K562 (cell line): ENCODE measurements around the gene BCAS3. TPM values are rescaled to one million over a fixed set of nuclear protein-coding genes. Genes with fewer than 3 reads are reported as not detected.
A peak's percentile ranks its signal among the peaks of the same experiment; 100 is the strongest.

ENCODE experiments used
- ATAC-seq: fragments of 200-7000 bp; cut with Tn5 transposase; 3 replicates; pipeline ENCODE4 v1.9.1; 2020; ENCODE audit warnings: moderate library complexity
- BruUV-seq: library from RNA; stranded (reverse); fragments of 400-500 nt; replicated peaks from 2 replicates; lab custom pipeline; 2021; lab: Mats Ljungman, UMichigan
- CTCF ChIA-PET: fragments of 300-600 bp; formaldehyde crosslinking; extraction: SDS; loops from one replicate; lab custom pipeline; 2021; ENCODE audit warnings: low intra/inter-chr PET ratio; lab: Yijun Ruan, JAX
- POLR2A ChIA-PET: fragments of 300-600, 350-650 bp; sonication (Branson Sonifier 250); formaldehyde crosslinking; extraction: SDS; loops from one replicate; lab custom pipeline; 2021; ENCODE audit warnings: antibody characterized with exemption, inconsistent platforms; lab: Yijun Ruan, JAX
- DNase-seq, 4 experiments: peaks; one replicate each; pipeline versions ENCODE4 v3.0.0 to v3.0.0-alpha.2; 2011 to 2018; ENCODE audit warnings: low spot score in 3 of 4, mixed read lengths in 3 of 4; ENCODE audit errors: extremely low read depth in 1 of 4
- FAIRE-seq: peaks from 2 replicates; lab custom pipeline; 2011; peaks lifted over from hg19 to GRCh38; lab: Jason Lieb, UNC
- H2AFZ ChIP-seq: 2 replicates; pipeline ENCODE4 v1.6.0; 2011; ENCODE audit warnings: low read depth, low read length, control low read depth, inconsistent platforms
- H3K27ac ChIP-seq: fragments of 200-600 bp; 3 replicates; pipeline ENCODE4 v1.8.0; 2011; ENCODE audit warnings: low read depth, mild to moderate bottlenecking, control low read depth, inconsistent platforms, low read length, moderate library complexity, mixed read lengths; ENCODE audit errors: extremely low read depth
- H3K27me3 ChIP-seq, 2 experiments: fragments of 300-600 bp in 1 of 2; 2 replicates in 1 of 2; 3 replicates in 1 of 2; pipeline versions ENCODE4 v1.6.0 to v1.8.0; 2011; ENCODE audit warnings: inconsistent platforms in 2 of 2, low read length in 2 of 2, mild to moderate bottlenecking in 1 of 2, mixed read lengths in 1 of 2, moderate library complexity in 1 of 2; ENCODE audit not compliant: control insufficient read depth in 2 of 2, insufficient read depth in 2 of 2
- H3K36me3 ChIP-seq: fragments of 300-600 bp; 3 replicates; pipeline ENCODE4 v1.8.0; 2011; ENCODE audit warnings: mild to moderate bottlenecking, low read length, inconsistent platforms; ENCODE audit not compliant: control insufficient read depth, insufficient read depth
- H3K4me1 ChIP-seq, 2 experiments: fragments of 200-600 bp in 1 of 2; replicated peaks in 1 of 2; 2 replicates in 1 of 2; 3 replicates in 1 of 2; pipeline versions ENCODE4 v1.5.1 to v1.8.0; 2011; ENCODE audit warnings: inconsistent platforms in 2 of 2, low read length in 2 of 2, mild to moderate bottlenecking in 1 of 2, mixed read lengths in 1 of 2, moderate library complexity in 1 of 2; ENCODE audit not compliant: control insufficient read depth in 2 of 2, insufficient read depth in 2 of 2
- H3K4me2 ChIP-seq: 2 replicates; pipeline ENCODE4 v1.6.1; 2011; ENCODE audit warnings: low read length, control low read depth, inconsistent platforms, mixed read lengths; ENCODE audit not compliant: insufficient read depth
- H3K4me3 ChIP-seq: fragments of 200-600 bp; sonication (generic), shearing (Covaris generic); 2 replicates; pipeline ENCODE4 v1.5.1; 2016; ENCODE audit warnings: control low read depth, inconsistent platforms
- H3K79me2 ChIP-seq: fragments of 200-600 bp; 3 replicates; pipeline ENCODE4 v1.8.0; 2011; ENCODE audit warnings: low read length, inconsistent platforms; ENCODE audit not compliant: control insufficient read depth, insufficient read depth
- H3K9ac ChIP-seq, 2 experiments: 2 replicates each; pipeline versions ENCODE4 v1.6.0 to v1.6.1; 2011; ENCODE audit warnings: low read depth in 2 of 2, low read length in 2 of 2, control low read depth in 1 of 2, inconsistent platforms in 1 of 2, mild to moderate bottlenecking in 1 of 2, mixed read lengths in 1 of 2; ENCODE audit not compliant: insufficient read depth in 1 of 2
- H3K9me1 ChIP-seq: one replicate; pipeline ENCODE4 v1.6.0; 2011; ENCODE audit warnings: inconsistent platforms, mild to moderate bottlenecking, low read length, moderate library complexity; ENCODE audit not compliant: control insufficient read depth, insufficient read depth
- H3K9me3 ChIP-seq: replicated peaks from 2 replicates; pipeline ENCODE4 v1.5.1; 2011; ENCODE audit warnings: low read depth, low read length, inconsistent platforms; ENCODE audit not compliant: control insufficient read depth, insufficient read depth
- H4K20me1 ChIP-seq: replicated peaks from 2 replicates; pipeline ENCODE4 v1.6.1; 2011; ENCODE audit warnings: low read length, inconsistent platforms, mixed read lengths; ENCODE audit not compliant: control insufficient read depth, insufficient read depth
- CEBPB ChIP-seq: fragments of 450-650 bp; IDR thresholded peaks from 2 replicates; pipeline ENCODE4 v1.6.1; 2016; ENCODE audit warnings: missing genetic modification characterization, missing compliant biosample characterization
- EWSR1 ChIP-seq: fragments of 450-650 bp; IDR thresholded peaks from 2 replicates; pipeline ENCODE4 v1.6.1; 2018; ENCODE audit warnings: borderline replicate concordance, mild to moderate bottlenecking, low read depth, moderate library complexity; ENCODE audit not compliant: partially characterized antibody
- PBX2 ChIP-seq, 2 experiments: IDR thresholded peaks in 1 of 2; conservative IDR thresholded peaks in 1 of 2; 2 replicates each; pipeline ENCODE4 v1.6.1; 2016; ENCODE audit warnings: low read depth in 2 of 2, mild to moderate bottlenecking in 1 of 2, missing compliant biosample characterization in 1 of 2, missing genetic modification characterization in 1 of 2, moderate library complexity in 1 of 2
- POLR2G ChIP-seq: fragments of 200-400 bp; formaldehyde crosslinking; IDR thresholded peaks from 2 replicates; pipeline ENCODE4 v1.6.1; 2017; ENCODE audit warnings: low read depth, mild to moderate bottlenecking, antibody characterized with exemption, low read length, moderate library complexity
- SREBF1 ChIP-seq: fragments of 150-350 bp; IDR thresholded peaks from 2 replicates; pipeline ENCODE4 v1.6.1; 2014; ENCODE audit warnings: antibody characterized with exemption, low read depth, low read length, borderline replicate concordance
- THAP12 ChIP-seq: fragments of 250-450 bp; sonication (Bioruptor Pico); IDR thresholded peaks from 2 replicates; pipeline ENCODE4 v1.9.0; 2021; ENCODE audit warnings: mild to moderate bottlenecking, inconsistent platforms
- ZBTB11 ChIP-seq, 3 experiments: fragments of 200-800 bp in 1 of 3; fragments of 250-450 bp in 1 of 3; fragments of 450-650 bp in 1 of 3; sonication (Bioruptor Pico) in 1 of 3; sonication (Bioruptor generic) in 1 of 3; formaldehyde crosslinking in 1 of 3; IDR thresholded peaks; 2 replicates each; pipeline versions ENCODE4 v1.6.1 to v1.8.0; 2016 to 2022; ENCODE audit warnings: mild to moderate bottlenecking in 2 of 3, missing genetic modification characterization in 2 of 3, missing compliant biosample characterization in 1 of 3, moderate library complexity in 1 of 3
- ZFP1 ChIP-seq: fragments of 450-650 bp; formaldehyde crosslinking; IDR thresholded peaks from 2 replicates; pipeline ENCODE4 v1.4.0; 2020; ENCODE audit warnings: mild to moderate bottlenecking, mixed read lengths
- WGBS: fragments of 100-300 bp; shearing (Covaris generic); methylation state at CpG from one replicate; pipeline ENCODE4 v1.1.6; 2016; ENCODE audit warnings: low coverage, mixed read lengths; ENCODE audit not compliant: insufficient coverage; ENCODE audit errors: missing lambda C conversion rate; 5-methylcytosine and 5-hydroxymethylcytosine counted together
- in situ Hi-C: fragments of 300-500 bp; cut with MboI; formaldehyde crosslinking; loops from 4 replicates; pipeline ENCODE4 v1.15.0; 2018; ENCODE audit warnings: inconsistent platforms, mixed read lengths
- intact Hi-C: fragments of 100-400 bp; cut with micrococcal nuclease; formaldehyde crosslinking; loops from 2 replicates; pipeline ENCODE4 v1.14.2; 2022
- polyA plus RNA-seq, 8 experiments: library from polyadenylated mRNA; depleted of rRNA in 4 of 8; stranded (reverse) in 5 of 8; unstranded in 3 of 8; fragments of >200 nt; fragmentation: Nextera tagmentation in 2 of 8; fragmentation: Illumina TruSeq in 1 of 8; extraction: Ambion mirVana in 2 of 8; extraction: Trizol in 1 of 8; gene quantifications; 2 replicates each; pipeline versions ENCODE4 v1.2.1 to v1.2.3, GENCODE V29; 2011 to 2014; ENCODE audit warnings: inconsistent platforms in 1 of 8, missing spikeins in 1 of 8
- total RNA-seq, 7 experiments: library from RNA; depleted of rRNA in 6 of 7; stranded (reverse); fragments of >200 nt in 6 of 7; fragmentation: Illumina TruSeq in 2 of 7; extraction: Trizol in 2 of 7; gene quantifications; 2 replicates each; pipeline versions ENCODE4 v1.2.1 to v1.2.3, GENCODE V29; 2011 to 2021; ENCODE audit warnings: low replicate concordance in 1 of 7

The BCAS3 gene
- total and polyA plus RNA-seq, 9 of the 15 experiments (the other 6 are each of a cell fraction or from before 2014, with no cell fraction given), result 1.9 to 5.5 (median 3.5) TPM

GRCh38 chr17:61395983-61396585, 718.4 kb downstream of the BCAS3 start:
- in situ Hi-C loops, result no loop called here
- Histone ChIP-seq H4K20me1 (peaks cover 6% of the 10 kb centered on the region; the same call in 1 of the 2 replicates), H3K27me3 (peaks cover 0 to 15% of the 10 kb centered on the region in 2 experiments; a peak in 3 of 5 replicates), H3K4me2 (no peak overlapping the region), H2AFZ (no peak overlapping the region), H3K9ac (no peak overlapping the region), H3K27ac (no peak overlapping the region), H3K9me3 (no peaks in the 10 kb centered on the region), H3K36me3 (no peaks in the 10 kb centered on the region), H3K4me1 (no peaks in the 10 kb centered on the region; a peak in 1 of 5 replicates), H3K4me3 (no peak overlapping the region), H3K9me1 (no peaks in the 10 kb centered on the region), H3K79me2 (no peaks in the 10 kb centered on the region)
- ATAC-seq, result no peak
- POLR2A ChIA-PET, result no interaction called here
- intact Hi-C loops, result no loop called here
- FAIRE-seq, result no peak
- CTCF ChIA-PET, result no interaction called here
- WGBS, result 80% methylated on average over 26 of the region's 63 CpGs
- no peak for DNase-seq
- BruUV-seq, result no TSS peak
- TF ChIP-seq THAP12 (no peak), ZFP1 (CRISPR knock-in tag) (no peak), SREBF1 (no peak), EWSR1 (peak; percentile 21), POLR2G (0 out of 2 replicates have a peak, but pooled peaks have one; percentile 23), CEBPB (tag) (no peak), PBX2 (CRISPR knock-in tag; IDR thresholded peaks at IDR 0.05; ENCODE audit: low read depth) (no peak), PBX2 (tag; conservative IDR thresholded peaks at IDR 0.05; ENCODE audit: low read depth) (no peak), ZBTB11 (CRISPR knock-in tag; IDR thresholded peaks at IDR 0.05) (peak in 1 of 3 experiments; percentile 89; a peak in 2 of 6 replicates)
